ENCODE measurements around the gene MUC12. TPM values are rescaled to one million over a fixed set of nuclear protein-coding genes. Genes with fewer than 3 reads are reported as not detected.

The MUC12 gene
- total RNA-seq, 1 donor from 2014 or later = 2.8 TPM

- Histone ChIP-seq H3K9ac (ENCODE audit: low read length) (no peak overlapping the region), H3K4me2 (ENCODE audit: low read length) (no peak overlapping the region), H3K79me2 (ENCODE audit: insufficient read depth, low read length) (no peaks in the 10 kb centered on the region), H3K27me3 (ENCODE audit: insufficient read depth, low read length) (no peaks in the 10 kb centered on the region), H3K9me3 (ENCODE audit: insufficient read depth, low read depth, low read length) (no peaks in the 10 kb centered on the region), H3K4me3 (ENCODE audit: insufficient read depth, low read depth, low read length) (no peak overlapping the region), H3K4me1 (ENCODE audit: insufficient read depth, low read length) (peaks cover 9% of the 10 kb centered on the region), H2AFZ (ENCODE audit: low read depth, low read length) (no peak overlapping the region), H3K36me3 (ENCODE audit: insufficient read depth, low read length) (no peaks in the 10 kb centered on the region), H3K27ac (ENCODE audit: low read depth, low read length) (no peak overlapping the region), H4K20me1 (ENCODE audit: insufficient read depth, low read length) (no peaks in the 10 kb centered on the region)
- Mint-ChIP-seq H3K27me3 (ENCODE audit: low read depth, unreplicated experiment) (peaks cover 18% of the 10 kb centered on the region), H3K4me1 (ENCODE audit: low read depth, unreplicated experiment) (no peaks in the 10 kb centered on the region), H3K36me3 (ENCODE audit: low read depth, unreplicated experiment) (no peaks in the 10 kb centered on the region), H3K27ac (ENCODE audit: unreplicated experiment) (no peak overlapping the region), H3K4me3 (ENCODE audit: unreplicated experiment) (no peak overlapping the region), H3K9me3 (ENCODE audit: unreplicated experiment) (no peaks in the 10 kb centered on the region)
- TF ChIP-seq EZH2 (IDR thresholded peaks at IDR 0.05; ENCODE audit: insufficient read depth, low read length) (no peak), CTCF (IDR thresholded peaks at IDR 0.05; ENCODE audit: insufficient read depth, low read depth, low read length) (no peak)
- no peak for DNase-seq (ENCODE audit: low read depth)
- no peak for FAIRE-seq
Measured at GRCh38 chr7:101020444-101020843, 51.1 kb downstream of the MUC12 start.

- Histone ChIP-seq H2AFZ (ENCODE audit: low read depth, low read length) (no peak overlapping the region), H3K4me3 (ENCODE audit: insufficient read depth, low read depth, low read length) (no peak overlapping the region), H3K9ac (ENCODE audit: low read length) (no peak overlapping the region), H3K9me3 (ENCODE audit: insufficient read depth, low read depth, low read length) (no peaks in the 10 kb centered on the region), H3K4me2 (ENCODE audit: low read length) (no peak overlapping the region), H3K27me3 (ENCODE audit: insufficient read depth, low read length) (no peaks in the 10 kb centered on the region), H4K20me1 (ENCODE audit: insufficient read depth, low read length) (no peaks in the 10 kb centered on the region), H3K4me1 (ENCODE audit: insufficient read depth, low read length) (peaks cover 7% of the 10 kb centered on the region), H3K36me3 (ENCODE audit: insufficient read depth, low read length) (no peaks in the 10 kb centered on the region), H3K27ac (ENCODE audit: low read depth, low read length) (no peak overlapping the region), H3K79me2 (ENCODE audit: insufficient read depth, low read length) (no peaks in the 10 kb centered on the region)
- DNase-seq (ENCODE audit: low read depth) (no peak), FAIRE-seq (no peak)
- no peaks in the 10 kb centered on the region for H3K9me3 Mint-ChIP-seq (ENCODE audit: unreplicated experiment)
- peaks cover 18% of the 10 kb centered on the region for H3K27me3 Mint-ChIP-seq (ENCODE audit: low read depth, unreplicated experiment)
- no peaks in the 10 kb centered on the region for H3K36me3 Mint-ChIP-seq (ENCODE audit: low read depth, unreplicated experiment)
- H3K27ac Mint-ChIP-seq (ENCODE audit: unreplicated experiment) = no peak overlapping the region
- TF ChIP-seq EZH2 (IDR thresholded peaks at IDR 0.05; ENCODE audit: insufficient read depth, low read length) (no peak), CTCF (IDR thresholded peaks at IDR 0.05; ENCODE audit: insufficient read depth, low read depth, low read length) (no peak)
- H3K4me3 Mint-ChIP-seq (ENCODE audit: unreplicated experiment) = no peak overlapping the region
- H3K4me1 Mint-ChIP-seq (ENCODE audit: low read depth, unreplicated experiment) = no peaks in the 10 kb centered on the region
Measured at GRCh38 chr7:101021703-101022102, 52.3 kb downstream of the MUC12 start.

- DNase-seq (ENCODE audit: low read depth) = no peak
- no peak for TF ChIP-seq CTCF (IDR thresholded peaks at IDR 0.05; ENCODE audit: insufficient read depth, low read depth, low read length)
- no peak for TF ChIP-seq EZH2 (IDR thresholded peaks at IDR 0.05; ENCODE audit: insufficient read depth, low read length)
- H2AFZ ChIP-seq (ENCODE audit: low read depth, low read length) = no peak overlapping the region
- H3K4me3 ChIP-seq (ENCODE audit: insufficient read depth, low read depth, low read length) = no peak overlapping the region
- H3K36me3 ChIP-seq (ENCODE audit: insufficient read depth, low read length) = no peaks in the 10 kb centered on the region
- Mint-ChIP-seq H3K9me3 (ENCODE audit: unreplicated experiment) (no peaks in the 10 kb centered on the region), H3K27ac (ENCODE audit: unreplicated experiment) (no peak overlapping the region), H3K36me3 (ENCODE audit: low read depth, unreplicated experiment) (no peaks in the 10 kb centered on the region), H3K4me3 (ENCODE audit: unreplicated experiment) (no peak overlapping the region), H3K27me3 (ENCODE audit: low read depth, unreplicated experiment) (peaks cover 18% of the 10 kb centered on the region), H3K4me1 (ENCODE audit: low read depth, unreplicated experiment) (no peaks in the 10 kb centered on the region)
- H3K4me2 ChIP-seq (ENCODE audit: low read length) = no peak overlapping the region
- FAIRE-seq = no peak
- no peaks in the 10 kb centered on the region for H4K20me1 ChIP-seq (ENCODE audit: insufficient read depth, low read length)
- no peaks in the 10 kb centered on the region for H3K27me3 ChIP-seq (ENCODE audit: insufficient read depth, low read length)
- no peak overlapping the region for H3K9ac ChIP-seq (ENCODE audit: low read length)
- no peak overlapping the region for H3K27ac ChIP-seq (ENCODE audit: low read depth, low read length)
- H3K4me1 ChIP-seq (ENCODE audit: insufficient read depth, low read length) = no peaks in the 10 kb centered on the region
- no peaks in the 10 kb centered on the region for H3K9me3 ChIP-seq (ENCODE audit: insufficient read depth, low read depth, low read length)
- no peaks in the 10 kb centered on the region for H3K79me2 ChIP-seq (ENCODE audit: insufficient read depth, low read length)
Measured at GRCh38 chr7:101023839-101024238, 54.5 kb downstream of the MUC12 start.

Measured in astrocyte (in vitro differentiated cells and primary cell).